ENCODE measurements around the gene TGFBI.

- TF ChIP-seq, protein P1, sequence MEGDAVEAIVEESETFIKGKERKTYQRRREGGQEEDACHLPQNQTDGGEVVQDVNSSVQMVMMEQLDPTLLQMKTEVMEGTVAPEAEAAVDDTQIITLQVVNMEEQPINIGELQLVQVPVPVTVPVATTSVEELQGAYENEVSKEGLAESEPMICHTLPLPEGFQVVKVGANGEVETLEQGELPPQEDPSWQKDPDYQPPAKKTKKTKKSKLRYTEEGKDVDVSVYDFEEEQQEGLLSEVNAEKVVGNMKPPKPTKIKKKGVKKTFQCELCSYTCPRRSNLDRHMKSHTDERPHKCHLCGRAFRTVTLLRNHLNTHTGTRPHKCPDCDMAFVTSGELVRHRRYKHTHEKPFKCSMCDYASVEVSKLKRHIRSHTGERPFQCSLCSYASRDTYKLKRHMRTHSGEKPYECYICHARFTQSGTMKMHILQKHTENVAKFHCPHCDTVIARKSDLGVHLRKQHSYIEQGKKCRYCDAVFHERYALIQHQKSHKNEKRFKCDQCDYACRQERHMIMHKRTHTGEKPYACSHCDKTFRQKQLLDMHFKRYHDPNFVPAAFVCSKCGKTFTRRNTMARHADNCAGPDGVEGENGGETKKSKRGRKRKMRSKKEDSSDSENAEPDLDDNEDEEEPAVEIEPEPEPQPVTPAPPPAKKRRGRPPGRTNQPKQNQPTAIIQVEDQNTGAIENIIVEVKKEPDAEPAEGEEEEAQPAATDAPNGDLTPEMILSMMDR (IDR thresholded peaks at IDR 0.05), result no peak
- TF ChIP-seq POLR2AphosphoS5 (IDR thresholded peaks at IDR 0.05; ENCODE audit: insufficient read depth in 1 of 2, low read depth in 1 of 2), result no peak
- no peak for TF ChIP-seq POLR2A (IDR thresholded peaks at IDR 0.05)
These were observed 46.7 kb downstream of the TGFBI start for GRCh38 chr5:136075466-136075891.
